Osteoblast (primary cell): ENCODE results near the gene BEGAIN. TPM values are rescaled to one million over a fixed set of nuclear protein-coding genes. Genes with fewer than 3 reads are reported as not detected.

Experiments used
- DNase-seq: peaks from one replicate; pipeline ENCODE4 v3.0.0; 2011; ENCODE audit warnings: low spot score, mixed read lengths; ENCODE audit not compliant: insufficient read length; ENCODE audit errors: missing footprints
- H2AFZ ChIP-seq: 2 replicates; pipeline ENCODE4 v1.6.0; 2011; ENCODE audit warnings: mild to moderate bottlenecking, low read length
- H3K27ac ChIP-seq: 2 replicates; pipeline ENCODE4 v1.5.1; 2011; ENCODE audit warnings: mild to moderate bottlenecking, low read depth, low read length, moderate library complexity
- H3K27me3 ChIP-seq: 2 replicates; pipeline ENCODE4 v1.6.0; 2012; ENCODE audit warnings: mild to moderate bottlenecking, control low read depth, inconsistent platforms, low read length, moderate library complexity; ENCODE audit not compliant: insufficient read depth
- H3K36me3 ChIP-seq: 2 replicates; pipeline ENCODE4 v1.5.1; 2011; ENCODE audit warnings: mild to moderate bottlenecking, low read length, control low read depth, moderate library complexity; ENCODE audit not compliant: insufficient read depth
- H3K4me1 ChIP-seq: 2 replicates; pipeline ENCODE4 v1.5.1; 2011; ENCODE audit warnings: mild to moderate bottlenecking, low read length, control low read depth, moderate library complexity; ENCODE audit not compliant: insufficient read depth
- H3K4me2 ChIP-seq: 2 replicates; pipeline ENCODE4 v1.6.0; 2011; ENCODE audit warnings: mild to moderate bottlenecking, low read length; ENCODE audit not compliant: insufficient read depth
- H3K4me3 ChIP-seq: fragments of 200-600 bp; sonication (generic); 3 replicates; pipeline ENCODE4 v1.5.1; 2012; ENCODE audit warnings: mild to moderate bottlenecking, low read length, inconsistent platforms; ENCODE audit not compliant: insufficient read depth
- H3K79me2 ChIP-seq: 2 replicates; pipeline ENCODE4 v1.6.0; 2012; ENCODE audit warnings: mild to moderate bottlenecking, low read length, control low read depth, inconsistent platforms; ENCODE audit not compliant: insufficient read depth
- H3K9me3 ChIP-seq: 2 replicates; pipeline ENCODE4 v1.5.1; 2011; ENCODE audit warnings: low read depth, low read length, control low read depth
- H4K20me1 ChIP-seq: 2 replicates; pipeline ENCODE4 v1.6.0; 2012; ENCODE audit warnings: mild to moderate bottlenecking, low read length, control low read depth; ENCODE audit not compliant: insufficient read depth
- total RNA-seq: library from RNA; depleted of rRNA; stranded (reverse); fragments of >200 nt; gene quantifications from 2 replicates; pipeline ENCODE4 v1.2.3, GENCODE V29; 2012
- TF ChIP-seq, protein P1 (sequence below): IDR thresholded peaks from 2 replicates; pipeline ENCODE4 v1.5.1; 2011; ENCODE audit warnings: mild to moderate bottlenecking, low read depth, low read length, moderate library complexity; ENCODE audit errors: extremely low read depth

BEGAIN gene
- total RNA-seq, 1 donor, result 1.1 TPM

- no peak overlapping the region for H3K4me2 ChIP-seq
- no peaks in the 10 kb centered on the region for H3K79me2 ChIP-seq
- peaks cover 5% of the 10 kb centered on the region for H3K27me3 ChIP-seq
- no peak overlapping the region for H3K4me3 ChIP-seq
- TF ChIP-seq, protein P1, sequence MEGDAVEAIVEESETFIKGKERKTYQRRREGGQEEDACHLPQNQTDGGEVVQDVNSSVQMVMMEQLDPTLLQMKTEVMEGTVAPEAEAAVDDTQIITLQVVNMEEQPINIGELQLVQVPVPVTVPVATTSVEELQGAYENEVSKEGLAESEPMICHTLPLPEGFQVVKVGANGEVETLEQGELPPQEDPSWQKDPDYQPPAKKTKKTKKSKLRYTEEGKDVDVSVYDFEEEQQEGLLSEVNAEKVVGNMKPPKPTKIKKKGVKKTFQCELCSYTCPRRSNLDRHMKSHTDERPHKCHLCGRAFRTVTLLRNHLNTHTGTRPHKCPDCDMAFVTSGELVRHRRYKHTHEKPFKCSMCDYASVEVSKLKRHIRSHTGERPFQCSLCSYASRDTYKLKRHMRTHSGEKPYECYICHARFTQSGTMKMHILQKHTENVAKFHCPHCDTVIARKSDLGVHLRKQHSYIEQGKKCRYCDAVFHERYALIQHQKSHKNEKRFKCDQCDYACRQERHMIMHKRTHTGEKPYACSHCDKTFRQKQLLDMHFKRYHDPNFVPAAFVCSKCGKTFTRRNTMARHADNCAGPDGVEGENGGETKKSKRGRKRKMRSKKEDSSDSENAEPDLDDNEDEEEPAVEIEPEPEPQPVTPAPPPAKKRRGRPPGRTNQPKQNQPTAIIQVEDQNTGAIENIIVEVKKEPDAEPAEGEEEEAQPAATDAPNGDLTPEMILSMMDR, result no peak
- H3K27ac ChIP-seq, result no peak overlapping the region
- no peaks in the 10 kb centered on the region for H3K9me3 ChIP-seq
- no peaks in the 10 kb centered on the region for H3K4me1 ChIP-seq
- H4K20me1 ChIP-seq, result no peaks in the 10 kb centered on the region
- H3K36me3 ChIP-seq, result no peaks in the 10 kb centered on the region
- no peak overlapping the region for H2AFZ ChIP-seq
- no peak for DNase-seq
These were observed 11.8 kb downstream of the BEGAIN start for GRCh38 chr14:100575266-100575995.

- H2AFZ ChIP-seq, result no peak overlapping the region
- H3K79me2 ChIP-seq, result no peaks in the 10 kb centered on the region
- no peak overlapping the region for H3K4me3 ChIP-seq
- no peaks in the 10 kb centered on the region for H3K4me1 ChIP-seq
- H4K20me1 ChIP-seq, result no peaks in the 10 kb centered on the region
- H3K36me3 ChIP-seq, result no peaks in the 10 kb centered on the region
- H3K27me3 ChIP-seq, result peaks cover 11% of the 10 kb centered on the region
- H3K9me3 ChIP-seq, result no peaks in the 10 kb centered on the region
- no peak for DNase-seq
- TF ChIP-seq, protein P1, result no peak
- H3K27ac ChIP-seq, result no peak overlapping the region
- H3K4me2 ChIP-seq, result no peak overlapping the region
These were observed 12.6 kb downstream of the BEGAIN start for GRCh38 chr14:100574642-100575031.

GRCh38 chr14:100573757-100574641, 13.2 kb downstream of the BEGAIN start:
- no peak overlapping the region for H3K4me2 ChIP-seq
- DNase-seq, result no peak
- no peaks in the 10 kb centered on the region for H3K36me3 ChIP-seq
- no peaks in the 10 kb centered on the region for H3K4me1 ChIP-seq
- peaks cover 18% of the 10 kb centered on the region for H3K27me3 ChIP-seq
- no peaks in the 10 kb centered on the region for H4K20me1 ChIP-seq
- no peak overlapping the region for H2AFZ ChIP-seq
- TF ChIP-seq, protein P1, result no peak
- no peak overlapping the region for H3K4me3 ChIP-seq
- H3K9me3 ChIP-seq, result no peaks in the 10 kb centered on the region
- no peaks in the 10 kb centered on the region for H3K79me2 ChIP-seq
- no peak overlapping the region for H3K27ac ChIP-seq
